ENCODE measurements around the gene YDJC. TPM values are rescaled to one million over a fixed set of nuclear protein-coding genes. Genes with fewer than 3 reads are reported as not detected.

The YDJC gene
- total RNA-seq, 1 donor from 2014 or later, result 80.8 TPM

- TF ChIP-seq CTCF (IDR thresholded peaks at IDR 0.05), result no peak
- H3K4me3 ChIP-seq, result no peak overlapping the region
These were observed 37.4 kb downstream of the YDJC start for GRCh38 chr22:21592422-21592821.

GRCh38 chr22:21591695-21592094, 38.1 kb downstream of the YDJC start:
- peaks cover 34 to 36% of the 10 kb centered on the region in 2 donors for H3K36me3 ChIP-seq
- intact Hi-C loops (cut with DNase I), result loop anchor here (5.0 kb wide), 1 partner anchor 36 kb away; no protein-coding TSS in a partner anchor
- no peaks in the 10 kb centered on the region for H3K9me3 ChIP-seq
- no peak for DNase-seq (ENCODE audit: low spot score in 2 of 2)
- H3K27me3 ChIP-seq, result no peaks in the 10 kb centered on the region
- H3K27ac ChIP-seq, result peak overlapping the region; percentile 6 to 34
- peaks cover 9 to 32% of the 10 kb centered on the region in 2 donors for H3K4me1 ChIP-seq
- no peak for TF ChIP-seq CTCF (IDR thresholded peaks at IDR 0.05)
- no peak overlapping the region for H3K4me3 ChIP-seq

More at GRCh38 chr22:21592422-21592821, 37.4 kb downstream of the YDJC start:
- intact Hi-C loops (cut with DNase I), result loop anchor here (5.0 kb wide), 1 partner anchor 35 kb away; no protein-coding TSS in a partner anchor
- Histone ChIP-seq H3K27ac (no peak overlapping the region), H3K9me3 (no peaks in the 10 kb centered on the region), H3K27me3 (no peaks in the 10 kb centered on the region), H3K36me3 (peaks cover 34 to 36% of the 10 kb centered on the region in 2 donors), H3K4me1 (peaks cover 9 to 32% of the 10 kb centered on the region in 2 donors)
- no peak for DNase-seq (ENCODE audit: low spot score in 2 of 2)

GRCh38 chr22:21590809-21591641, 38.8 kb downstream of the YDJC start:
- intact Hi-C loops (cut with DNase I), result loop anchor here (5.0 kb wide), 1 partner anchor 36 kb away; no protein-coding TSS in a partner anchor

GRCh38 chr22:21589396-21589795, 40.4 kb downstream of the YDJC start:
- DNase-seq (ENCODE audit: low spot score in 2 of 2), result no peak
- Histone ChIP-seq H3K36me3 (peaks cover 15 to 16% of the 10 kb centered on the region in 2 donors), H3K27me3 (no peaks in the 10 kb centered on the region), H3K27ac (no peak overlapping the region), H3K4me1 (peaks cover 9 to 32% of the 10 kb centered on the region in 2 donors), H3K9me3 (no peaks in the 10 kb centered on the region), H3K4me3 (no peak overlapping the region)
- no peak for TF ChIP-seq CTCF (IDR thresholded peaks at IDR 0.05)
- intact Hi-C loops (cut with DNase I), result no loop called here

More at GRCh38 chr22:21590809-21591641, 38.8 kb downstream of the YDJC start:
- peaks cover 31 to 32% of the 10 kb centered on the region in 2 donors for H3K36me3 ChIP-seq
- no peaks in the 10 kb centered on the region for H3K27me3 ChIP-seq
- DNase-seq (ENCODE audit: low spot score in 2 of 2), result no peak
- no peak overlapping the region for H3K4me3 ChIP-seq
- H3K27ac ChIP-seq, result peak overlapping the region; percentile 20 to 34
- no peak for TF ChIP-seq CTCF (IDR thresholded peaks at IDR 0.05)
- peaks cover 9 to 32% of the 10 kb centered on the region in 2 donors for H3K4me1 ChIP-seq
- H3K9me3 ChIP-seq, result no peaks in the 10 kb centered on the region

GRCh38 chr22:21587803-21588611, 41.8 kb downstream of the YDJC start:
- no peak for DNase-seq (ENCODE audit: low spot score in 2 of 2)
- H3K27me3 ChIP-seq, result no peaks in the 10 kb centered on the region
- TF ChIP-seq CTCF (IDR thresholded peaks at IDR 0.05), result no peak
- H3K4me1 ChIP-seq, result peaks cover 9 to 32% of the 10 kb centered on the region in 2 donors
- peaks cover 2 to 4% of the 10 kb centered on the region in 2 donors for H3K36me3 ChIP-seq
- no peaks in the 10 kb centered on the region for H3K9me3 ChIP-seq
- no peak overlapping the region for H3K27ac ChIP-seq
- intact Hi-C loops (cut with DNase I), result no loop called here
- H3K4me3 ChIP-seq, result no peak overlapping the region
